HepG2 (cell line): ENCODE measurements around the gene USP7. TPM values are rescaled to one million over a fixed set of nuclear protein-coding genes. Genes with fewer than 3 reads are reported as not detected.

Experiments used
- ZNF224 ChIP-seq: sonication (generic); formaldehyde crosslinking; IDR thresholded peaks from 2 replicates; pipeline ENCODE4 v1.5.0; 2020; ENCODE audit warnings: mild to moderate bottlenecking, missing genetic modification reagents
- ZNF44 ChIP-seq: sonication (generic); formaldehyde crosslinking; IDR thresholded peaks from 2 replicates; pipeline ENCODE4 v1.5.1; 2020; ENCODE audit warnings: mild to moderate bottlenecking, missing genetic modification reagents
- polyA plus RNA-seq, 8 experiments: library from polyadenylated mRNA; depleted of rRNA in 3 of 8; stranded (reverse) in 7 of 8; unstranded in 1 of 8; fragments of >200 nt; fragmentation: Illumina TruSeq in 4 of 8; extraction: Trizol in 4 of 8; gene quantifications; 2 replicates each; pipeline versions ENCODE4 v1.2.1 to v1.2.3, GENCODE V29; 2011 to 2016; ENCODE audit warnings: low read depth in 4 of 8, missing spikeins in 1 of 8, mixed read lengths in 1 of 8; ENCODE audit not compliant: insufficient read depth in 1 of 8
- total RNA-seq, 5 experiments: library from RNA; depleted of rRNA; stranded (reverse); fragments of >200 nt; fragmentation: Illumina TruSeq; extraction: Trizol; gene quantifications; 2 replicates each; pipeline ENCODE4 v1.2.3, GENCODE V29; 2016; ENCODE audit warnings: low read depth in 1 of 5
- TF ChIP-seq, protein P1 (sequence below), 2 experiments: sonication (generic) in 1 of 2; formaldehyde crosslinking in 1 of 2; IDR thresholded peaks; 2 replicates each; pipeline versions ENCODE4 v1.6.1 to v1.9.0; 2014 to 2022; ENCODE audit warnings: antibody characterized with exemption in 1 of 2, borderline replicate concordance in 1 of 2, inconsistent platforms in 1 of 2, low read depth in 1 of 2, missing genetic modification reagents in 1 of 2

The USP7 gene
- total and polyA plus RNA-seq, 2 of the 13 experiments (the other 11 are each of a cell fraction or from before 2014, with no cell fraction given), result 52.5 to 173 TPM

GRCh38 chr16:8866118-8866883 is 97.4 kb downstream of the USP7 start (continued):
- TF ChIP-seq, protein P1, sequence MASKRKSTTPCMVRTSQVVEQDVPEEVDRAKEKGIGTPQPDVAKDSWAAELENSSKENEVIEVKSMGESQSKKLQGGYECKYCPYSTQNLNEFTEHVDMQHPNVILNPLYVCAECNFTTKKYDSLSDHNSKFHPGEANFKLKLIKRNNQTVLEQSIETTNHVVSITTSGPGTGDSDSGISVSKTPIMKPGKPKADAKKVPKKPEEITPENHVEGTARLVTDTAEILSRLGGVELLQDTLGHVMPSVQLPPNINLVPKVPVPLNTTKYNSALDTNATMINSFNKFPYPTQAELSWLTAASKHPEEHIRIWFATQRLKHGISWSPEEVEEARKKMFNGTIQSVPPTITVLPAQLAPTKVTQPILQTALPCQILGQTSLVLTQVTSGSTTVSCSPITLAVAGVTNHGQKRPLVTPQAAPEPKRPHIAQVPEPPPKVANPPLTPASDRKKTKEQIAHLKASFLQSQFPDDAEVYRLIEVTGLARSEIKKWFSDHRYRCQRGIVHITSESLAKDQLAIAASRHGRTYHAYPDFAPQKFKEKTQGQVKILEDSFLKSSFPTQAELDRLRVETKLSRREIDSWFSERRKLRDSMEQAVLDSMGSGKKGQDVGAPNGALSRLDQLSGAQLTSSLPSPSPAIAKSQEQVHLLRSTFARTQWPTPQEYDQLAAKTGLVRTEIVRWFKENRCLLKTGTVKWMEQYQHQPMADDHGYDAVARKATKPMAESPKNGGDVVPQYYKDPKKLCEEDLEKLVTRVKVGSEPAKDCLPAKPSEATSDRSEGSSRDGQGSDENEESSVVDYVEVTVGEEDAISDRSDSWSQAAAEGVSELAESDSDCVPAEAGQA (IDR thresholded peaks at IDR 0.05; ENCODE audit: low read depth), result no peak
- TF ChIP-seq, protein P1 (CRISPR knock-in tag; IDR thresholded peaks at IDR 0.05; ENCODE audit: borderline replicate concordance), result no peak
- no peak for TF ChIP-seq ZNF224 (CRISPR knock-in tag)
- TF ChIP-seq ZNF44 (CRISPR knock-in tag), result no peak; the same call in 1 of the 2 replicates
